HEK293 (cell line): Measurements from ENCODE around the gene IKZF4.
A peak's percentile ranks its signal among the peaks of the same experiment; 100 is the strongest.

Experiments
- CTCF ChIA-PET: fragments of 350-600 bp; formaldehyde crosslinking; extraction: SDS; loops from one replicate; lab custom pipeline; 2021; ENCODE audit warnings: antibody characterized with exemption; lab: Yijun Ruan, JAX
- POLR2A ChIA-PET: fragments of 300-600 bp; formaldehyde crosslinking; extraction: SDS; loops from one replicate; lab custom pipeline; 2020; ENCODE audit warnings: antibody characterized with exemption, inconsistent platforms; lab: Yijun Ruan, JAX
- H3K27ac ChIP-seq: fragments of 200-500 bp; sonication (Bioruptor generic); 2 replicates; pipeline ENCODE4 v1.5.1; 2014; ENCODE audit warnings: low read depth, low read length, control low read depth, inconsistent platforms; ENCODE audit errors: extremely low read depth
- H3K36me3 ChIP-seq, 2 experiments: fragments of 200-500 bp in 1 of 2; sonication (Bioruptor generic) in 1 of 2; 1 replicate in 1 of 2; 2 replicates in 1 of 2; pipeline ENCODE4 v1.5.1; 2014 to 2017; ENCODE audit warnings: inconsistent platforms in 2 of 2, low read length in 2 of 2; ENCODE audit not compliant: control insufficient read depth in 2 of 2, insufficient read depth in 1 of 2
- H3K4me1 ChIP-seq: fragments of 200-500 bp; sonication (Bioruptor generic); 2 replicates; pipeline ENCODE4 v1.5.1; 2014; ENCODE audit warnings: mild to moderate bottlenecking, low read length, inconsistent platforms; ENCODE audit not compliant: control insufficient read depth, insufficient read depth
- H3K4me3 ChIP-seq: 2 replicates; pipeline ENCODE4 v1.5.1; 2011; ENCODE audit warnings: low read depth, mild to moderate bottlenecking, control low read depth, low read length, moderate library complexity
- H3K9me3 ChIP-seq: fragments of 200-500 bp; sonication (Bioruptor generic); 2 replicates; pipeline ENCODE4 v1.5.1; 2014; ENCODE audit warnings: low read depth, low read length, inconsistent platforms; ENCODE audit not compliant: control insufficient read depth, insufficient read depth
- EGR2 ChIP-seq: fragments of 450-650 bp; formaldehyde crosslinking; IDR thresholded peaks from 2 replicates; pipeline ENCODE4 v1.5.1; 2016; ENCODE audit warnings: low read depth, missing biosample characterization, missing genetic modification characterization
- GLI4 ChIP-seq: fragments of 450-650 bp; formaldehyde crosslinking; IDR thresholded peaks from 2 replicates; pipeline ENCODE4 v1.5.1; 2016; ENCODE audit warnings: missing biosample characterization, missing genetic modification characterization
- HOXC10 ChIP-seq: sonication (generic); formaldehyde crosslinking; IDR thresholded peaks from 2 replicates; pipeline ENCODE4 v1.8.1; 2023; ENCODE audit warnings: mild to moderate bottlenecking, missing genetic modification reagents
- HOXD13 ChIP-seq: sonication (generic); formaldehyde crosslinking; IDR thresholded peaks from 2 replicates; pipeline ENCODE4 v1.8.0; 2022; ENCODE audit warnings: missing genetic modification reagents, borderline replicate concordance
- IKZF3 ChIP-seq: fragments of 450-650 bp; IDR thresholded peaks from 2 replicates; pipeline ENCODE4 v1.5.0; 2018; ENCODE audit warnings: missing biosample characterization, mild to moderate bottlenecking, missing genetic modification characterization, moderate library complexity
- KLF1 ChIP-seq: fragments of 450-650 bp; formaldehyde crosslinking; IDR thresholded peaks from 2 replicates; pipeline ENCODE4 v1.5.1; 2016; ENCODE audit warnings: missing biosample characterization, missing genetic modification characterization
- MYNN ChIP-seq: fragments of 450-650 bp; formaldehyde crosslinking; IDR thresholded peaks from 2 replicates; pipeline ENCODE4 v1.5.1; 2016; ENCODE audit warnings: missing biosample characterization, missing genetic modification characterization, borderline replicate concordance
- SP2 ChIP-seq: fragments of 450-650 bp; formaldehyde crosslinking; IDR thresholded peaks from 2 replicates; pipeline ENCODE4 v1.5.1; 2016; ENCODE audit warnings: missing biosample characterization, missing genetic modification characterization
- SP3 ChIP-seq: fragments of 450-650 bp; formaldehyde crosslinking; IDR thresholded peaks from 2 replicates; pipeline ENCODE4 v1.5.1; 2016; ENCODE audit warnings: missing biosample characterization, missing genetic modification characterization
- YY2 ChIP-seq: fragments of 450-650 bp; formaldehyde crosslinking; IDR thresholded peaks from 2 replicates; pipeline ENCODE4 v1.5.1; 2016; ENCODE audit warnings: missing biosample characterization, missing genetic modification characterization
- ZBTB7A ChIP-seq: fragments of 450-650 bp; formaldehyde crosslinking; IDR thresholded peaks from 2 replicates; pipeline ENCODE4 v1.5.1; 2016; ENCODE audit warnings: low read depth, missing biosample characterization, missing genetic modification characterization
- ZFHX2 ChIP-seq: fragments of 450-650 bp; formaldehyde crosslinking; conservative IDR thresholded peaks from 2 replicates; pipeline ENCODE4 v1.5.1; 2016; ENCODE audit warnings: missing biosample characterization, missing genetic modification characterization
- ZNF146 ChIP-seq: fragments of 450-650 bp; formaldehyde crosslinking; IDR thresholded peaks from 2 replicates; pipeline ENCODE4 v1.5.1; 2016; ENCODE audit warnings: missing biosample characterization, missing genetic modification characterization
- ZNF155 ChIP-seq: fragments of 450-650 bp; formaldehyde crosslinking; IDR thresholded peaks from 2 replicates; pipeline ENCODE4 v1.5.1; 2016; ENCODE audit warnings: missing biosample characterization, missing genetic modification characterization
- ZNF311 ChIP-seq: fragments of 450-650 bp; formaldehyde crosslinking; IDR thresholded peaks from 2 replicates; pipeline ENCODE4 v1.5.1; 2017; ENCODE audit warnings: missing biosample characterization, missing genetic modification characterization, borderline replicate concordance
- ZNF341 ChIP-seq: fragments of 450-650 bp; formaldehyde crosslinking; IDR thresholded peaks from 2 replicates; pipeline ENCODE4; 2016; ENCODE audit warnings: low read depth, missing biosample characterization, missing genetic modification characterization
- ZNF423 ChIP-seq: fragments of 450-650 bp; formaldehyde crosslinking; IDR thresholded peaks from 2 replicates; pipeline ENCODE4 v1.5.1; 2016; ENCODE audit warnings: missing biosample characterization, missing genetic modification characterization
- ZNF514 ChIP-seq: fragments of 450-650 bp; formaldehyde crosslinking; IDR thresholded peaks from 2 replicates; pipeline ENCODE4 v1.5.1; 2016; ENCODE audit warnings: missing biosample characterization, missing genetic modification characterization
- ZNF555 ChIP-seq: fragments of 450-650 bp; formaldehyde crosslinking; conservative IDR thresholded peaks from 2 replicates; pipeline ENCODE4 v1.5.1; 2017; ENCODE audit warnings: missing biosample characterization, mild to moderate bottlenecking, missing genetic modification characterization, inconsistent platforms
- ZNF600 ChIP-seq: fragments of 450-650 bp; formaldehyde crosslinking; IDR thresholded peaks from 2 replicates; pipeline ENCODE4 v1.5.1; 2016; ENCODE audit warnings: missing biosample characterization, missing genetic modification characterization
- ZNF623 ChIP-seq: fragments of 450-650 bp; formaldehyde crosslinking; IDR thresholded peaks from 2 replicates; pipeline ENCODE4 v1.5.1; 2016; ENCODE audit warnings: missing biosample characterization, missing genetic modification characterization
- ZNF791 ChIP-seq: fragments of 450-650 bp; formaldehyde crosslinking; IDR thresholded peaks from 2 replicates; pipeline ENCODE4 v1.5.1; 2016; ENCODE audit warnings: missing biosample characterization, missing genetic modification characterization
- ZXDB ChIP-seq: fragments of 450-650 bp; formaldehyde crosslinking; IDR thresholded peaks from 2 replicates; pipeline ENCODE4 v1.5.1; 2016; ENCODE audit warnings: missing biosample characterization, missing genetic modification characterization
- TF ChIP-seq, protein P1 (sequence below): fragments of 450-650 bp; formaldehyde crosslinking; IDR thresholded peaks from 2 replicates; pipeline ENCODE4 v1.5.1; 2016; ENCODE audit warnings: missing biosample characterization, missing genetic modification characterization, low read depth
- TF ChIP-seq, protein P2 (sequence below): fragments of 450-650 bp; formaldehyde crosslinking; IDR thresholded peaks from 2 replicates; pipeline ENCODE4 v1.5.1; 2016; ENCODE audit warnings: missing biosample characterization, missing genetic modification characterization, borderline replicate concordance

The IKZF4 gene

DNA sequence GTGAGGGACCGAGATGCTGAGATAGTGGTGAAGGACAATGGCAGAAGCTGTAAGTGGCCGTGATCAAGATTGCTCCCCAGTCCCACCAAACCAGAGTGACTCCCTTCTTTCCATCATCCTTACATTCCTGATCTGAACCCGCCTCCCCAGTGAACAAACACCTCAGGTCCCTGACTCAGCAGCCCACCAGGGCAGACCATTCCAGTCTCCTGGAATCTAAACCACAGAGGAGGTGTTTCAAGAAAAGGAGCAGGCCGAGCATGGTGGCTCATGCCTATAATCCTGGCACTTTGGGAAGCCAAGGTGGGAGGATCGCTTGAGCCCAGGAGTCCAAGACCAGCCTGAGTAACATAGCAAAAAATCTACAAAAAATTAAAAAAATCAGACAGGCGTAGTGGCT is 65.8 kb downstream of the IKZF4 start:
- ChIA-PET POLR2A (interaction anchor here (0.6 to 5.0 kb wide), 2 partner anchors 18 to 33 kb away, joined by 3 to 39 read pairs; partner anchors contain the start of gene PA2G4), CTCF (interaction anchor here (0.6 to 1.7 kb wide), 7 partner anchors 11 to 39 kb away, joined by 3 to 9 read pairs (median 3); partner anchors contain the start of genes PA2G4 and ZC3H10)
- no peak overlapping the region for H3K4me3 ChIP-seq
- no peaks in the 10 kb centered on the region; the same call in 1 of the 2 replicates for H3K9me3 ChIP-seq
- H3K4me1 ChIP-seq = no peaks in the 10 kb centered on the region
- peaks cover 0 to 10% of the 10 kb centered on the region in 2 experiments; a peak in 2 of 3 replicates for H3K36me3 ChIP-seq
- TF ChIP-seq MYNN (no peak), ZNF311 (tag by site-specific recombination) (no peak), GLI4 (tag by site-specific recombination) (no peak), ZNF791 (no peak), HOXD13 (CRISPR knock-in tag) (no peak), SP2 (no peak), SP3 (tag by site-specific recombination) (no peak), HOXC10 (CRISPR knock-in tag) (no peak), ZXDB (tag by site-specific recombination) (no peak), ZFHX2 (tag by site-specific recombination) (no peak)
- TF ChIP-seq, protein P1, sequence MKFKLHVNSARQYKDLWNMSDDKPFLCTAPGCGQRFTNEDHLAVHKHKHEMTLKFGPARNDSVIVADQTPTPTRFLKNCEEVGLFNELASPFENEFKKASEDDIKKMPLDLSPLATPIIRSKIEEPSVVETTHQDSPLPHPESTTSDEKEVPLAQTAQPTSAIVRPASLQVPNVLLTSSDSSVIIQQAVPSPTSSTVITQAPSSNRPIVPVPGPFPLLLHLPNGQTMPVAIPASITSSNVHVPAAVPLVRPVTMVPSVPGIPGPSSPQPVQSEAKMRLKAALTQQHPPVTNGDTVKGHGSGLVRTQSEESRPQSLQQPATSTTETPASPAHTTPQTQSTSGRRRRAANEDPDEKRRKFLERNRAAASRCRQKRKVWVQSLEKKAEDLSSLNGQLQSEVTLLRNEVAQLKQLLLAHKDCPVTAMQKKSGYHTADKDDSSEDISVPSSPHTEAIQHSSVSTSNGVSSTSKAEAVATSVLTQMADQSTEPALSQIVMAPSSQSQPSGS (tag by site-specific recombination) = no peak
- H3K27ac ChIP-seq = no peak overlapping the region

DNA sequence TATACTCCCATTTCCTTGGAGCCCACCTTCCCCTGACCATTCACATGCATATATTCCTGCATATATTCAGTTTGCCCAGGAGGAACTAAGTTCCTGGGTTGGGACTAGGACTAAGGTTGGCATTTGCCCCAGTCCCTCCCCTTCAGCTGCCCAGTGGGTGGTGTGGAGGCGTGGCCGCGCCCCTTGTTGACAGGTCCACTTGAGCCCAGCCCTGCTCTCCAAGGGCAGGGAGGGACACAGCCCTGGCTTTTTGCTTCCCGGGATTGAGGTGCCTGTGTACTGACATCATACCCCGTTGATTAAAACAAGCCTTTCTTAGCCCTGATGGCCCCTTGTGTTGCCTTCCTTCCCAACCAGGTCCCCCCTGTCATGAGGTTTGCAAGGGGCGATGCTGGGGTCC is 66.4 kb downstream of the IKZF4 start:
- H3K4me3 ChIP-seq = no peak overlapping the region
- no peak overlapping the region for H3K27ac ChIP-seq
- POLR2A ChIA-PET = no interaction called here
- TF ChIP-seq IKZF3 (tag by site-specific recombination) (no peak), KLF1 (tag by site-specific recombination) (peak; percentile 83), ZBTB7A (tag by site-specific recombination) (no peak), ZNF146 (tag by site-specific recombination) (no peak), EGR2 (peak; percentile 78), ZNF341 (no peak), ZNF600 (tag by site-specific recombination) (no peak), ZNF155 (tag by site-specific recombination) (no peak), ZFHX2 (tag by site-specific recombination) (peak; percentile 82), ZNF423 (tag by site-specific recombination) (no peak), ZNF623 (tag by site-specific recombination) (no peak), ZNF555 (tag by site-specific recombination) (no peak), ZNF514 (tag by site-specific recombination) (no peak), YY2 (tag by site-specific recombination) (no peak), ZNF311 (tag by site-specific recombination) (no peak)
- TF ChIP-seq, protein P2, sequence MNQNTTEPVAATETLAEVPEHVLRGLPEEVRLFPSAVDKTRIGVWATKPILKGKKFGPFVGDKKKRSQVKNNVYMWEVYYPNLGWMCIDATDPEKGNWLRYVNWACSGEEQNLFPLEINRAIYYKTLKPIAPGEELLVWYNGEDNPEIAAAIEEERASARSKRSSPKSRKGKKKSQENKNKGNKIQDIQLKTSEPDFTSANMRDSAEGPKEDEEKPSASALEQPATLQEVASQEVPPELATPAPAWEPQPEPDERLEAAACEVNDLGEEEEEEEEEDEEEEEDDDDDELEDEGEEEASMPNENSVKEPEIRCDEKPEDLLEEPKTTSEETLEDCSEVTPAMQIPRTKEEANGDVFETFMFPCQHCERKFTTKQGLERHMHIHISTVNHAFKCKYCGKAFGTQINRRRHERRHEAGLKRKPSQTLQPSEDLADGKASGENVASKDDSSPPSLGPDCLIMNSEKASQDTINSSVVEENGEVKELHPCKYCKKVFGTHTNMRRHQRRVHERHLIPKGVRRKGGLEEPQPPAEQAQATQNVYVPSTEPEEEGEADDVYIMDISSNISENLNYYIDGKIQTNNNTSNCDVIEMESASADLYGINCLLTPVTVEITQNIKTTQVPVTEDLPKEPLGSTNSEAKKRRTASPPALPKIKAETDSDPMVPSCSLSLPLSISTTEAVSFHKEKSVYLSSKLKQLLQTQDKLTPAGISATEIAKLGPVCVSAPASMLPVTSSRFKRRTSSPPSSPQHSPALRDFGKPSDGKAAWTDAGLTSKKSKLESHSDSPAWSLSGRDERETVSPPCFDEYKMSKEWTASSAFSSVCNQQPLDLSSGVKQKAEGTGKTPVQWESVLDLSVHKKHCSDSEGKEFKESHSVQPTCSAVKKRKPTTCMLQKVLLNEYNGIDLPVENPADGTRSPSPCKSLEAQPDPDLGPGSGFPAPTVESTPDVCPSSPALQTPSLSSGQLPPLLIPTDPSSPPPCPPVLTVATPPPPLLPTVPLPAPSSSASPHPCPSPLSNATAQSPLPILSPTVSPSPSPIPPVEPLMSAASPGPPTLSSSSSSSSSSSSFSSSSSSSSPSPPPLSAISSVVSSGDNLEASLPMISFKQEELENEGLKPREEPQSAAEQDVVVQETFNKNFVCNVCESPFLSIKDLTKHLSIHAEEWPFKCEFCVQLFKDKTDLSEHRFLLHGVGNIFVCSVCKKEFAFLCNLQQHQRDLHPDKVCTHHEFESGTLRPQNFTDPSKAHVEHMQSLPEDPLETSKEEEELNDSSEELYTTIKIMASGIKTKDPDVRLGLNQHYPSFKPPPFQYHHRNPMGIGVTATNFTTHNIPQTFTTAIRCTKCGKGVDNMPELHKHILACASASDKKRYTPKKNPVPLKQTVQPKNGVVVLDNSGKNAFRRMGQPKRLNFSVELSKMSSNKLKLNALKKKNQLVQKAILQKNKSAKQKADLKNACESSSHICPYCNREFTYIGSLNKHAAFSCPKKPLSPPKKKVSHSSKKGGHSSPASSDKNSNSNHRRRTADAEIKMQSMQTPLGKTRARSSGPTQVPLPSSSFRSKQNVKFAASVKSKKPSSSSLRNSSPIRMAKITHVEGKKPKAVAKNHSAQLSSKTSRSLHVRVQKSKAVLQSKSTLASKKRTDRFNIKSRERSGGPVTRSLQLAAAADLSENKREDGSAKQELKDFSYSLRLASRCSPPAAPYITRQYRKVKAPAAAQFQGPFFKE (tag by site-specific recombination) = no peak
- H3K4me1 ChIP-seq = no peaks in the 10 kb centered on the region
- H3K9me3 ChIP-seq = no peaks in the 10 kb centered on the region; the same call in 1 of the 2 replicates
- peaks cover 0 to 10% of the 10 kb centered on the region in 2 experiments; a peak in 2 of 3 replicates for H3K36me3 ChIP-seq
- CTCF ChIA-PET = no interaction called here
